A673 (cell line): ENCODE measurements around the gene RAPGEF5. TPM values are rescaled to one million over a fixed set of nuclear protein-coding genes. Genes with fewer than 3 reads are reported as not detected.

Experiments
- BruUV-seq: library from RNA; stranded (reverse); fragments of 400-500 nt; replicated peaks from 2 replicates; lab custom pipeline; 2021; lab: Mats Ljungman, UMichigan
- CTCF ChIA-PET: fragments of 300-600 bp; sonication (Branson Sonifier 250); formaldehyde crosslinking; loops from one replicate; lab custom pipeline; 2022; ENCODE audit warnings: antibody characterized with exemption; lab: Charles Lee
- POLR2A ChIA-PET: fragments of 300-600 bp; sonication (Branson Sonifier 250); formaldehyde crosslinking; loops from one replicate; lab custom pipeline; 2022; ENCODE audit warnings: antibody characterized with exemption; ENCODE audit not compliant: low non-redundant PET; lab: Charles Lee
- DNase-seq: peaks from one replicate; pipeline ENCODE4 v3.0.0-alpha.2; 2015; ENCODE audit warnings: low spot score
- H3K27ac ChIP-seq: fragments of 200-600 bp; sonication (generic); 2 replicates; pipeline ENCODE4 v1.5.1; 2016; ENCODE audit warnings: mixed run types, low read depth, mild to moderate bottlenecking, mixed read lengths, antibody characterized with exemption, low read length; ENCODE audit not compliant: poor library complexity, severe bottlenecking
- H3K27me3 ChIP-seq: fragments of 200-600 bp; sonication (generic); replicated peaks from 2 replicates; pipeline ENCODE4 v1.6.1; 2017; ENCODE audit warnings: mixed run types, low read depth, mild to moderate bottlenecking, mixed read lengths, antibody characterized with exemption, low read length; ENCODE audit not compliant: insufficient read depth, poor library complexity
- H3K36me3 ChIP-seq: fragments of 200-600 bp; sonication (generic); 2 replicates; pipeline ENCODE4 v1.6.1; 2016; ENCODE audit warnings: mixed run types, mild to moderate bottlenecking, mixed read lengths, antibody characterized with exemption, low read length; ENCODE audit not compliant: insufficient read depth, poor library complexity, severe bottlenecking
- H3K4me1 ChIP-seq: fragments of 200-600 bp; sonication (generic); 2 replicates; pipeline ENCODE4 v1.6.1; 2017; ENCODE audit warnings: mixed run types, mild to moderate bottlenecking, mixed read lengths, antibody characterized with exemption, low read length; ENCODE audit not compliant: insufficient read depth, poor library complexity, severe bottlenecking
- H3K4me3 ChIP-seq: fragments of 200-600 bp; sonication (generic); 2 replicates; pipeline ENCODE4 v1.5.1; 2016; ENCODE audit warnings: low read depth, mixed run types, mild to moderate bottlenecking, mixed read lengths, low read length; ENCODE audit not compliant: poor library complexity, severe bottlenecking
- H3K9me3 ChIP-seq: fragments of 200-600 bp; sonication (generic); 2 replicates; pipeline ENCODE4 v1.6.1; 2016; ENCODE audit warnings: mixed run types, low read depth, mild to moderate bottlenecking, mixed read lengths, antibody characterized with exemption, low read length; ENCODE audit not compliant: poor library complexity, severe bottlenecking
- EZH2 ChIP-seq: fragments of 200-600 bp; sonication (generic); IDR thresholded peaks from 2 replicates; pipeline ENCODE4 v1.6.1; 2017; ENCODE audit warnings: borderline replicate concordance, low read depth, mild to moderate bottlenecking, mixed read lengths, antibody characterized with exemption, low read length; ENCODE audit not compliant: poor library complexity, severe bottlenecking
- intact Hi-C: fragments of 100-400 bp; cut with micrococcal nuclease; formaldehyde crosslinking; loops from one replicate; pipeline ENCODE4 v1.10.0; 2022; ENCODE audit not compliant: unreplicated experiment
- total RNA-seq: library from RNA; stranded (reverse); gene quantifications from 2 replicates; pipeline ENCODE4 v1.2.3, GENCODE V29; 2021
- TF ChIP-seq, protein P1 (sequence below): fragments of 300-800, 200-600 bp; sonication (generic); conservative IDR thresholded peaks from 2 replicates; pipeline ENCODE4 v1.5.1; 2017; ENCODE audit warnings: low read depth, mild to moderate bottlenecking, antibody characterized with exemption, low read length, moderate library complexity, mixed read lengths

Gene RAPGEF5
- total RNA-seq, 1 experiment from 2014 or later = 10.7 TPM

DNA sequence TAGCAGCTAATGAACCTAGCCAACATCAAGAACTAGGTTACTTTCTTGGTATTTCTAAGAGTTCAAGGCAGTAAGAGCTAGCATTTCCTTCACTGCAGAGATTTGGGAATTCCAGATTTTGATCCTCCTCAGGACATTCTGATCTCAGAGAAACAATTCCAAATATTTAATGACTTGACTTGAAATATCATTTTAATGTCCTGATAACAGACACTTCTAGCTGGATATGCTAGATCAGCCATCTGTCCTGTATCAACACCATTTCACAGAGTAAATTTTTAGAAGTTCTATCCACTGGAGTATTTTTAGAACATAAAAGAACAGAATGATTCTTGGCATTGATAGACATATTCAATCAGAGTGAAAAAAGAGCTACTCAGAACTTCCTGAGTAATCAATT, 151.3 kb downstream of the RAPGEF5 start:
- no peak for TF ChIP-seq EZH2
- TF ChIP-seq, protein P1, sequence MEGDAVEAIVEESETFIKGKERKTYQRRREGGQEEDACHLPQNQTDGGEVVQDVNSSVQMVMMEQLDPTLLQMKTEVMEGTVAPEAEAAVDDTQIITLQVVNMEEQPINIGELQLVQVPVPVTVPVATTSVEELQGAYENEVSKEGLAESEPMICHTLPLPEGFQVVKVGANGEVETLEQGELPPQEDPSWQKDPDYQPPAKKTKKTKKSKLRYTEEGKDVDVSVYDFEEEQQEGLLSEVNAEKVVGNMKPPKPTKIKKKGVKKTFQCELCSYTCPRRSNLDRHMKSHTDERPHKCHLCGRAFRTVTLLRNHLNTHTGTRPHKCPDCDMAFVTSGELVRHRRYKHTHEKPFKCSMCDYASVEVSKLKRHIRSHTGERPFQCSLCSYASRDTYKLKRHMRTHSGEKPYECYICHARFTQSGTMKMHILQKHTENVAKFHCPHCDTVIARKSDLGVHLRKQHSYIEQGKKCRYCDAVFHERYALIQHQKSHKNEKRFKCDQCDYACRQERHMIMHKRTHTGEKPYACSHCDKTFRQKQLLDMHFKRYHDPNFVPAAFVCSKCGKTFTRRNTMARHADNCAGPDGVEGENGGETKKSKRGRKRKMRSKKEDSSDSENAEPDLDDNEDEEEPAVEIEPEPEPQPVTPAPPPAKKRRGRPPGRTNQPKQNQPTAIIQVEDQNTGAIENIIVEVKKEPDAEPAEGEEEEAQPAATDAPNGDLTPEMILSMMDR = no peak
- DNase-seq = no peak
- Histone ChIP-seq H3K36me3 (no peaks in the 10 kb centered on the region), H3K4me1 (peaks cover 12% of the 10 kb centered on the region), H3K27ac (no peak overlapping the region), H3K4me3 (no peak overlapping the region), H3K9me3 (no peaks in the 10 kb centered on the region), H3K27me3 (no peaks in the 10 kb centered on the region)
- BruUV-seq = no TSS peak
- POLR2A ChIA-PET = no interaction called here
- CTCF ChIA-PET = interaction anchor here (1.2 kb wide), 1 partner anchor 96 kb away, joined by 5 read pairs; no protein-coding TSS in a partner anchor
- intact Hi-C loops = no loop called here

DNA sequence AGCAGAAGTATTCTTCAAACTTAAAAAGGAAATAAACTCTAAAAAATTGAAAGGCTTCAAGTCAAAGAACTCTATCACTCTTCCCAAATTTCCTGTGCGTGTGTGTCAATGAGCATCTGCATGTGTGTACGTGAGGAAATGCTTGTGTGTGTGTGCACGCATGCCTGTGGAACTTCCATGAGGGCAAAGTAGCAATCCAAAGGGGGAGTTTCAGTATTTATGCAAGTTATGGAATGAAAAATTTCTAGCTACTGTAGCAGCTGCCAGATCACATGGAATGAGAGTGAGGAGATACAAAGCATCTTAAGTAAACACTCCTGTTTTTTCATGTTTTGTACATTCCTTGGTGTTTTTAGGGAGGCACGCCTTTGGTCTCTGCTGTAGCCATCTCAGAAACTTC, 152.6 kb downstream of the RAPGEF5 start:
- no TSS peak for BruUV-seq
- H3K27me3 ChIP-seq = no peaks in the 10 kb centered on the region
- no peak overlapping the region for H3K27ac ChIP-seq
- no peaks in the 10 kb centered on the region for H3K36me3 ChIP-seq
- peaks cover under 1% of the 10 kb centered on the region for H3K4me1 ChIP-seq
- H3K9me3 ChIP-seq = no peaks in the 10 kb centered on the region
- POLR2A ChIA-PET = no interaction called here
- no peak for DNase-seq
- CTCF ChIA-PET = no interaction called here
- TF ChIP-seq, protein P1 = no peak
- TF ChIP-seq EZH2 = no peak
- intact Hi-C loops = no loop called here
- no peak overlapping the region for H3K4me3 ChIP-seq

DNA sequence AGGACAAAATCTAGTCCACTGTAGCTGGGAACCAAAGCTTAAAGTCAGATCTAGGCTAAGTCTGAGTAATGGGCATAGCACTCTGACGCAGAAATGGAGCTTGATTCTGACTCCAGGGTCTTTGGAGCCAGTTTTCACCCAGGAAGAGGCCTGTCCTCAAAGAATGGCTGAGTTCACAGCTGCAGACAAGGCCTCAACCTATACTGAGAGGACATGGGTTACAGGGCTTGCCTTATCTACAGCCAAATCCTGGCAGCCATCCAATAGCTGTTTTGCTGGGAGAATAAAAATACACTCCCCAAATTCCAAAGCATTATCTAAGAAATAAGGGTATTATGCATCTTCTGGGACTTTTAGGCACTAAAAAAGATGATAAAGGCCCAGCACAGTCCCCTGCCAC, 154.8 kb downstream of the RAPGEF5 start:
- H3K27ac ChIP-seq = no peak overlapping the region
- H3K27me3 ChIP-seq = no peaks in the 10 kb centered on the region
- ChIA-PET CTCF (no interaction called here), POLR2A (no interaction called here)
- no TSS peak for BruUV-seq
- no peak overlapping the region for H3K4me3 ChIP-seq
- DNase-seq = no peak
- no peaks in the 10 kb centered on the region for H3K36me3 ChIP-seq
- no peaks in the 10 kb centered on the region for H3K9me3 ChIP-seq
- no peak for TF ChIP-seq EZH2
- TF ChIP-seq, protein P1 = no peak
- intact Hi-C loops = no loop called here
- no peaks in the 10 kb centered on the region for H3K4me1 ChIP-seq
